GM21515 (cell line): Measurements from ENCODE around the gene VWCE.
"Not testable (repeated sequence)": the region's sequence is repeated elsewhere in the genome, so short reads cannot be mapped to it uniquely, and the experiment has no call there.

ENCODE experiments used
- ATAC-seq: cut with Tn5 transposase; IDR thresholded peaks from one replicate; pipeline ENCODE4 v1.9.1; 2021; ENCODE audit not compliant: unreplicated experiment

VWCE gene

GRCh38 chr11:61258546-61258945 is 36.6 kb downstream of the VWCE start:
- ATAC-seq, result no peak

GRCh38 chr11:61256710-61257482 is 38.2 kb downstream of the VWCE start:
- ATAC-seq, result no peak

DNA sequence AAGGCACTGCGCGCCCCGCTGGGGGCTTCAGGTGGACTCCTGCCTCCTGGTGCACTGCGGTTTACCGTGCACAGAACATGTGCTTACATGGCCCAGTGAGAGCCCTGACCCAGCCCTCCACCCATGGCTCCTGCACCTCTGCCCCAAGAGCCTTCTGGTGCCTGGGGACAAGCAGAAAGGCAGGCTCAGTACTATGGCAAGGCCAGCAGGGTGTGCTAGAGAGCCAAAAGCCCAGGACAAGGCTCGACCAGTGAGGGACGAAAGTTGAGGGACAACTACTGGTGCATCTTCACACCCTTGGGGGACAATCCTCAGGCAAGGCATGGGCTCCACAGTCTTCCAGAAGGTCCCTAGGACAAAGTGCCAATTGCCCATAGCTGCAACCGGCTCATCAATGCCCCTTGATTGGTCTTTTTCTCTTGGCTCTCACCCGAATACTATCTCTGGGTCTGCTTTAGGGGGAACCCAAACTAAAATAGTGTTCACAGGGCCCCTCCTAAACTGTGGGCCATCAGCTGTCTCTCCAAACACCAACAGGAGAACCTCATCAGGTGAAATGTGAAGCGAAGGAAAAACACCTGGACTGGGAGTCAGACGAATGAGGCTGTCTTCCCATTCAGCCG is 40.6 kb downstream of the VWCE start:
- ATAC-seq, result peak; percentile 59

DNA sequence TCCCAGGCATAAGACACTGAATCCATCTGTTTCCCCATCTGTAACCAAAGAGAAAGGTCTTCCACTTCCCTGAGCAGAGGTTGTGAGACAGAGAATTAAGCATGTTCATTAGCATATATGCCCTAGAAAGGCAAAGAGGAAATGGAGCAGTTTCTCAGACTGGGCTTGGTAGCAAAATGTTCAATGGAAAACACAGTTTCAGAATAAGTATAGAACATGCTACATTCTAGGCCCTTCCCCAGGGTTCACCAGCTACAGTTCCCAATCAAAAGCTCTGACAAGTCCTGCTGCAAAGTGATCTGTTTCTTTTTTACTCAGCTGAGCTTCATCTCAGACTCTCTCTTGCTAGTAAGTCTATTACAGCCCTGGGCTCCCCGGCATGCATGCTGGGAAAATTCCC is 42.8 kb downstream of the VWCE start:
- ATAC-seq, result not testable (repeated sequence)

DNA sequence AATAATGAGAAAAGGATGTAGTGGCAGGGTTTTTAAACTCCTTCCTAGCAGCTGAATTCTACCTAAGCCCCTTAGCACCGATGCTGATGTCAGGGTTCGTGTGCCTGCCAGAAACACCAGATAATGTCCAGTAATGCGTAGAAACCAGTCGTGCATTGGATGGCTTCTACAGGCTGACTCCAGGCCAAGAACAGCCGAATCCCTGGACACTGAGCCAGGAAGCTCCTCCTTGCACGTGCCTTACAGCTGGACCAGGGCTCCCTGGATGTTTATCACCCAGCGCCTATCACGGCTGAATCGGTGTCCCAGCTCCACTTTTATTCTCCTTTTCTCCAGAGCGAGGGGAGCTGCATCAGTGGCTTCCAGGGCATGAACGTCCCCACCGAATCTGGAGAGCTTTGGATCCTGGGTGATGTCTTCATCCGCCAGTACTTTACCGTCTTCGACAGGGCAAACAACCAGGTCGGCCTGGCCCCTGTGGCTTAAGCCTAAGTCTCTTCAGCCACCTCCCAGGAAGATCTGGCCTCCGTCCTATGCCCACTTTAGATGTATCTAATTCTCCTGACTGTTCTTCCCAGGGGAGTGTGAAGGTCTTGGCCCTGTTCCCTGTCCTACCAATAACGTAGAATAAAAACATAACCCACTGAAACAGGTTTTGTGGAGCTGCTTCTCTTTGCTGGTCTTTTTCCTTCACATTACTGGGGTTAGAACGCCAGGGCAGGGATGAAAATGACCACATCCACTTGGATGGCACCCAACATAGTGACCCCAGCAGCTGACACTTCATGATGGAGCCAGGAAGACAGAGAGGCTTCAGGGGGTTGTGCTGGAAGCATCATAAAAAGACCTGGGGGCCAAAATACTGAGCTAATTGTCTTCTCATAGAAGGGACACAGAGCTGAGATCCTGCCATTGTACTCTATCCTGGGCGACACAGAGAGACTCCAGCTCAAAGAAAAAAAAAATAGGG is 44.0 kb downstream of the VWCE start:
- not testable (repeated sequence) for ATAC-seq

DNA sequence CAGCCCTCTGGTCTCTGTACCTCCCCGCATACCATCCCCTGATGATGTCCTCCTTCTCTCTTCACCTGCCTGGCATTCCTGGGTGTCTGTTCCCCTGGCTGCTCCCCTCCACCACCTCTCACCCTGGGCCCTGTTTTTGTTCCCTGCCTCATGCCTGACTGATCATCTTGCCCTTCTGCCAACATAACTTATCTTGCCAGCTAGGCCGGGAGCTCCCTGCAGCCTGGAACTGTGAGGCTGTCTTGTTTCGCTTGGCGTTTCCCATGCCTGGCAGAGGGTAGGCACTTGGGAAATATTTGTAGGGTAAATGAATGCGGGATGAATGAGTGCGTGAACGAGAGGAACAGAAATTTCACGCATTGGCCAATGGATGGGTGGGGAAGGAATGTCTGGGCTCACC is 45.9 kb downstream of the VWCE start:
- not testable (repeated sequence) for ATAC-seq

DNA sequence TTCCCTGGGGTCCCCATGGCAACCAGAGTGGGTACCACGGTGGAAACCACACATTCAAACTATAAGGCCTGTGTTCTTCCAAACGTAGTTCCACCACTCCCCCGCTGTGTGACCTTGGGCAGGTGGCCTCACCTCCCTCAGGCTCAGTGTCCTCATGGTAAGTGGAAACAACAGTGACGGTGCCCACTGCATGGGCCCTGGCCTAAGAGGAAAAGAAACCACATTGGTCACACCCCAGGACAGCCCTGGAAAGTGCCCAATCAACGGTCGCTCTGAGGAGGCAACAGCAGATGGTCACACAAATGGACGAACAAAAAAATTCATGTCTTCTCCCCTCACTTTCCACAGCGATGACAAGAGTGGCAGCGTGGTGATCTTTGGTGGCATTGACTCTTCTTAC is 47.0 kb downstream of the VWCE start:
- ATAC-seq, result not testable (repeated sequence)

DNA sequence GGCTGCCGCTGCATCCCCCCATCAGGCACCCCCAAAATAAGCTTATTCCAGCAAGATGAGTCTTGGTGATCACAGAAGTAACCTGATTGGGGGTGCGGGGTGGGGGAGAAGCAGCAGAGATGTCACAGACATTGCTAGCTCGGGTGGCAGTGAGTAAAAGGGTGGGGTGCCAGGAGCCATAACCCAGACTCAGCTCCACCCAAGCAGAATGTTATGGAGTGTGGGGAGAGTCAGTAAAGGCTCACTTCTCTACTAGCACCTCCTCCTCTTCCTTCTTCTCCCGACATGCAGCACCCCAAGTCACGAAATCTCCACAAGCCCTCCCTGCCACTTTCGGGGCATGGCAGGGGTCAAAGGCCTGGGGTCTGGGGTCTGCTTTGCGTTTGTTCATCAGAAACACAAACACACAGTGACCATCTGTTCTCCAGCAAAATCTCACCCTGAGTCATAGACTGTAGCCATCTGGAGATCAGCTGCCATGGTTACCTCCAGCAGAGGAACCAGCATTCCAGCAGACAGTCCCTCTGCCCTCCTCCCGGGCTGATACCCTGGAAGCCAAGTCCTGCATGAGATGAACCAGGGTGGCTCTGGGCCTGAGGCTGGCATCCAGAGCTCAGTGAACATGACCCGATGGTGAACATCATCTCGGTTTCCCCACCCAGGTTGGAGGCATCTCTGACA is 49.7 kb downstream of the VWCE start:
- not testable (repeated sequence) for ATAC-seq

- ATAC-seq, result not testable (repeated sequence)
These were observed 53.6 kb downstream of the VWCE start for GRCh38 chr11:61241526-61241925.

DNA sequence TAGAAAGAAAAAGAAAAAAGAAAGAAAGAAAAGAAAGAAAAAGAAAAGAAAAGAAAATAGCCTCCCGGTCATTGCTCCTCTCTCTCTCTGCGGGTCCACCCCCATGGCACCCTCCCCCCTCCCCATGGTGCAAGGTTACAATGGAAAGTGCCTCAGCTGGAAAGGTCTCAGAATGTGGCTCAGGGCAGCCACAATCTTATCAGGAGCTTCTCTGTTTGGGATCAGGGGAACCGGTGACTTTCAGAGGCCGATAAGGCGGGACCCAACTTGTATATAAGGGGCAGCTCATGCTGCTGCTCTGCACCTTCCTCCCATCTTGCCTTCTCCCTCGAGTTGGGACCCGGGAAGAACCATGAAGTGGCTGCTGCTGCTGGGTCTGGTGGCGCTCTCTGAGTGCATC is 54.2 kb downstream of the VWCE start, which contains the start of gene PGA5:
Gene PGA5 (plus strand): TSS at position 301 of the 400 bp plus-strand sequence. CDS start 52 bp downstream, at position 353.
- not testable (repeated sequence) for ATAC-seq

- ATAC-seq, result not testable (repeated sequence)
These were observed 54.8 kb downstream of the VWCE start for GRCh38 chr11:61240288-61240687.

DNA sequence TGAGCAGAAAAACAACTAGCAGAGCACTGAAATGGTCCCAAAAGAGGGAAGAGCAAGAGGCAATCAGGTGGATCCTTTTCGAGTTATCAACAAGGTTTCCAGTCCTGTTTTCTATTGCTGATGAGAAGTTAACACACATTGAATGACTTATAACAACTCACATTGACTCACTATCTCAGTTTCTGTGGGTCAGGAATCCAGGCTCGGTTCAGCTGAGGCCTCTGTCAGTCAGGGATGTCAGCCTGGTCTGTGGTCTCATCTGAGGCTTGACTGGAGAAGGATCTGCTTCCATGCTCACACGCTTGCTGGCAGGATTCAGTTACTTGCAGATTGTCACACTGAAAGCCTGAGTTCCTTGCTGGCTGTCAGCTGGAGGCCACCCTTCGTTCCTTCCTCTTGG is 58.0 kb downstream of the VWCE start:
- ATAC-seq, result not testable (repeated sequence)

- ATAC-seq, result not testable (repeated sequence)
These were observed 62.5 kb downstream of the VWCE start for GRCh38 chr11:61232548-61233145.

DNA sequence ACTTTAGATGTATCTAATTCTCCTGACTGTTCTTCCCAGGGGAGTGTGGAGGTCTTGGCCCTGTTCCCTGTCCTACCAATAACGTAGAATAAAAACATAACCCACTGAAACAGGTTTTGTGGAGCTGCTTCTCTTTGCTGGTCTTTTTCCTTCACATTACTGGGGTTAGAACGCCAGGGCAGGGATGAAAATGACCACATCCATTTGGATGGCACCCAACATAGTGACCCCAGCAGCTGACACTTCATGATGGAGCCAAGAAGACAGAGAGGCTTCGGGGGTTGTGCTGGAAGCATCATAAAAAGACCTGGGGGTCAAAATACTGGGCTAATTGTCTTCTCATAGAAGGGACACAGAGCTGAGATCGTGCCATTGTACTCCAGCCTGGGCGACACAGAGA is 63.5 kb downstream of the VWCE start:
- not testable (repeated sequence) for ATAC-seq

DNA sequence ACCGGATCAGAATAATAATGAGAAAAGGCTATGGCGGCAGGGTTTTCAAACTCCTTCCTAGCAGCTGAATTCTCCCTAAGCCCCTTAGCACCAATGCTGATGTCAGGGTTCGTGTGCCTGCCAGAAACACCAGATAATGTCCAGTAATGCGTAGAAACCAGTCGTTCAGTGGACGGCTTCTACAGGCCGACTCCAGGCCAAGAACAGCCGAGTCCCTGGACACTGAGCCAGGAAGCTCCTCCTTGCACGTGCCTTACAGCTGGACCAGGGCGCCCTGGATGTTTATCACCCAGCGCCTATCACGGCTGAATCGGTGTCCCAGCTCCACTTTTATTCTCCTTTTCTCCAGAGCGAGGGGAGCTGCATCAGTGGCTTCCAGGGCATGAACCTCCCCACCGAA is 64.1 kb downstream of the VWCE start:
- not testable (repeated sequence) for ATAC-seq

DNA sequence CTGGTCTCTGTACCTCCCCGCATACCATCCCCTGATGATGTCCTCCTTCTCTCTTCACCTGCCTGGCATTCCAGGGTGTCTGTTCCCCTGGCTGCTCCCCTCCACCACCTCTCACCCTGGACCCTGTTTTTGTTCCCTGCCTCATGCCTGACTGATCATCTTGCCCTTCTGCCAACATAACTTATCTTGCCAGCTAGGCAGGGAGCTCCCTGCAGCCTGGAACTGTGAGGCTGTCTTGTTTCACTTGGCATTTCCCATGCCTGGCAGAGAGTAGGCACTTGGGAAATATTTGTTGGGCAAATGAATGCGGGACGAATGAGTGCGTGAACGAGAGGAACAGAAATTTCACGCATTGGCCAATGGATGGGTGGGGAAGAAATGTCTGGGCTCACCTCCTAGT is 65.7 kb downstream of the VWCE start:
- not testable (repeated sequence) for ATAC-seq

DNA sequence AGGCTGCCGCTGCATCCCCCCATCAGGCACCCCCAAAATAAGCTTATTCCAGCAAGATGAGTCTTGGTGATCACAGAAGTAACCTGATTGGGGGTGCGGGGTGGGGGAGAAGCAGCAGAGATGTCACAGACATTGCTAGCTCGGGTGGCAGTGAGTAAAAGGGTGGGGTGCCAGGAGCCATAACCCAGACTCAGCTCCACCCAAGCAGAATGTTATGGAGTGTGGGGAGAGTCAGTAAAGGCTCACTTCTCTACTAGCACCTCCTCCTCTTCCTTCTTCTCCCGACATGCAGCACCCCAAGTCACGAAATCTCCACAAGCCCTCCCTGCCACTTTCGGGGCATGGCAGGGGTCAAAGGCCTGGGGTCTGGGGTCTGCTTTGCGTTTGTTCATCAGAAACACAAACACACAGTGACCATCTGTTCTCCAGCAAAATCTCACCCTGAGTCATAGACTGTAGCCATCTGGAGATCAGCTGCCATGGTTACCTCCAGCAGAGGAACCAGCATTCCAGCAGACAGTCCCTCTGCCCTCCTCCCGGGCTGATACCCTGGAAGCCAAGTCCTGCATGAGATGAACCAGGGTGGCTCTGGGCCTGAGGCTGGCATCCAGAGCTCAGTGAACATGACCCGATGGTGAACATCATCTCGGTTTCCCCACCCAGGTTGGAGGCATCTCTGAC is 68.5 kb downstream of the VWCE start:
- ATAC-seq, result not testable (repeated sequence)

DNA sequence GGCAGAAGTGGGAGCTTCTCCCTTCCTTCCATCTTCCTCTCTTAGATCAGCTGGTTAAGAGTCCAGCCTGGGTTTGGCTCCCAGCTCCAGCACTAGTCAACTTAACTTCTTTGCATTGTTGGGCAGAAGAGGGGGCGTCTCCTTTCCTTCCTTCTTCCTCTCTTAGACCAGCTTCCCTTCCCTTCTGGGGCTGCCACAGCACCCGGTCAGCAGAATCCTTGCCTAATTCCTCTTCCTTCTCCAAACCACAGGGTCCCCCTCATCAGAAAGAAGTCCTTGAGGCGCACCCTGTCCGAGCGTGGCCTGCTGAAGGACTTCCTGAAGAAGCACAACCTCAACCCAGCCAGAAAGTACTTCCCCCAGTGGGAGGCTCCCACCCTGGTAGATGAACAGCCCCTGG is 72.4 kb downstream of the VWCE start:
- not testable (repeated sequence) for ATAC-seq

- ATAC-seq, result not testable (repeated sequence)
These were observed 73.1 kb downstream of the VWCE start, which contains the start of gene PGA4 for GRCh38 chr11:61222047-61222446. Gene PGA4, plus strand, starts transcription at chr11:61222347. Its CDS starts 54 bp downstream, at chr11:61222401.
